Stimulated activated CD4-positive, alpha-beta T cell treated with anti-CD3 and anti-CD28 coated beads, Interleukin-15, amount 100 ng/mL, for 24 hours (primary cell): ENCODE measurements around the gene SLIT2.

ENCODE experiments used
- DNase-seq: peaks from one replicate; pipeline ENCODE4 v3.0.0-alpha.2; 2020

SLIT2 gene

DNA sequence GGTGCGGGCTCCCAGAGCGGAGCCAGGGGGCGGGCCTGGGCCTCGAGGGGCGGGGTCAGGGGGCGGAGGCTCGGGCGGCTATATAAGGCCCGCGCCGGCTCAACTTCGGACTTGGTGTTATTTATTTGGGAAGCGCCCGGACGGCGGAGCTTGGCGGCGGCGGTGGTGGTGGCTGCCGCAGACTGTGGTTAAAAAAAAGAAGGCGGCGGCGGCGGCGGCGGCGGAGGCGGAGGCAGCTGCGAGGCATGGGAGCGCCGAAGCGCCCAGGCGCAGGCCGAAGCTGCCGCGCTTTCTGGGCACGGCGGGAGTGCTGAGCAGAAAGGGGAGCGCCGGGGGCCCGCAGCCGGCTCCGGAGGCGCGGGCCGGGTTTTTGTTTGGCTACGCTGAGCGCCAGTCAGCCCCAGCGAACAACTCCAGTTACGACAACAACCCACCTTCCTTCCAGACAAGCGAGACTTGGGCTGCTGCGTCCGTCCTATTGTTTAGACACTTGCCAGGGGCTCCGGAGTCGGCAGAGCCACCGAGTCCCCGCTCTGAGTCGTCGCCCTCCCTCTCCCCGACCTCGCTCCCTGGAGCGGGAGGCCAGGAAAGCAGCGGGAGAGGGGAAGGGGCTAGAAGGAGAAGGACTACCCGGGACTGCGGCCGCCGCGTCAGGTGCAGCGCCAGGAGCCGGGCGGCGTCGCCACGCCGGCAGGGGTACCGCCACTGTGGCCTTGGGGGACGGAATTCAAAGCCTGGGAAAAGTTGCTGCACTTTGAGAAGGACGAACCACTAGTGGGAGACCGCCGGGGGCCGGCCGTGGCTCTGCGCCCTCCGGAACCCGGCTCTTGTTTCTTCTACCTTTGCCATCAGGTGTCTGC lies at the start of gene SLIT2:
Gene SLIT2, plus strand, starts transcription at position 110 of the 860 bp plus-strand sequence. CDS start 1,911 bp downstream, outside the sequence.
- peak; percentile 46 for DNase-seq

GRCh38 chr4:20203508-20203907 lies 48.2 kb upstream of the SLIT2 start:
- DNase-seq = no peak

DNA sequence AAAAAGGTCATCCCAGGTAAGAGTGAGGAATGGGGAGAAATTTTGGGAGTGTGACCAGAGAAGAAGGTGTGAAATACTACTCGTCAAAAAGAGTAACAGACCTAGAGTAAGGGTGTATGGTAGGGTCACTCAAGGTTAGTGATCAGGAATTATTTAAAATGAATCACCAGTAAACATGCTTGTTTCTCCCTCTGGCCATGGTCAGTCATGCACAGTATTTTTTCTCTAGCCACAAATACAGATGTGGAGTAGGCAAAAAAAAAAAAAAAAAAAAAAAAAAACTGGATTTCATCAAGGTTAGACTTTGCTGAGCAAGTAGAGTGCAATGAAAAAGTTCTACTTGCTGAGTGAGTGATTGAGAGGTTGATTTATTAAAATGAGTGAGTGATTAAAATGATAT lies 34.2 kb upstream of the SLIT2 start:
- DNase-seq = no peak

- no peak for DNase-seq
Observed at GRCh38 chr4:20217951-20218350, 33.8 kb upstream of the SLIT2 start.

- no peak for DNase-seq
Observed at GRCh38 chr4:20219521-20219920, 32.2 kb upstream of the SLIT2 start.

DNA sequence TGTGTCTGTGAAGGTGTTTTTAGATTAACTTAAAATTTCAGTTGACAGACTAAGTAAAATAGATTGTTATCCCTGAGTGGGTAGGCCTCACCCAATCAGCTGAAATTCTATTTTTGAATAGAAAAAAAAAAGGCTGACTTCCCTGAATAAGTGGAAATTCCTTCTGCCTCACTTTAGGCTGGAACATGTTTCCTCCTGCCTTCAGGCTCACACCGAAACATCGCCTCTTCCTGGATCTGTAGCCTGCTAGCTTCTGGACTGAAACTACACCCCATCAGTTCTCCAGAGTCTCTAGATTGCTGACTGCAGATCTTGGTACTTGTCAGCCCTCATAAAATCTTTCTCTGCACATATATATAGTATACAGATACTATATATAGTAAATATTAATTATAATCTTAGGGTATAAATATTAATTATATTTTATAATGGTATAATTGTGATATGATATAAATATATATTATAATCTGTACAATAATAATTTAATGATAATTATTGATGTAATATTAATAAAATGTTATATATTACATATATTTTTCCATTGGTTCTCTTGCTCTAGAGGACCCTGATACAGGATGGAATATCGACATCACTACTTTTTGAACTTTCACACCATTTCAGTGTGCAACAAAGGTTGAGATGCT lies 13.7 kb upstream of the SLIT2 start:
- DNase-seq = no peak

- no peak for DNase-seq
Observed at GRCh38 chr4:20248155-20248558, 3.5 kb upstream of the SLIT2 start.

DNA sequence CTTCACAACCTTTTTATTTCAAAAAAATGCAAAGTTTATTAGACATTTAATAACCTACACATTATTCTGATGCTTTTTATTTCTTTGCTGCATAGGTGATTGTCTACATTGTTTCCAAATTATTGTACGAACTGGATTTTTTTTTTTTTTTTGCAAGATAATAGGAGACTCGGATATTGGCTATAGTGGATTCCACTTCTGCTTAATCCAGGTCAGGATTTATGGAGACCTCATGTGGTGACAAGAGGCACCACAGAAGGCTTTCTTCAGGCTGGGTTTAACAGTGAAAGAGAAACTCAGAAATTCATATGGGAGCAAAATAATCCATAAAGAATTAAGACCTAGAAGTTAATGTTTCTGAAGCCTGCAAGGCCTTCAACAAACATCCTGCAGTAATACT lies 2.4 kb upstream of the SLIT2 start:
- no peak for DNase-seq

DNA sequence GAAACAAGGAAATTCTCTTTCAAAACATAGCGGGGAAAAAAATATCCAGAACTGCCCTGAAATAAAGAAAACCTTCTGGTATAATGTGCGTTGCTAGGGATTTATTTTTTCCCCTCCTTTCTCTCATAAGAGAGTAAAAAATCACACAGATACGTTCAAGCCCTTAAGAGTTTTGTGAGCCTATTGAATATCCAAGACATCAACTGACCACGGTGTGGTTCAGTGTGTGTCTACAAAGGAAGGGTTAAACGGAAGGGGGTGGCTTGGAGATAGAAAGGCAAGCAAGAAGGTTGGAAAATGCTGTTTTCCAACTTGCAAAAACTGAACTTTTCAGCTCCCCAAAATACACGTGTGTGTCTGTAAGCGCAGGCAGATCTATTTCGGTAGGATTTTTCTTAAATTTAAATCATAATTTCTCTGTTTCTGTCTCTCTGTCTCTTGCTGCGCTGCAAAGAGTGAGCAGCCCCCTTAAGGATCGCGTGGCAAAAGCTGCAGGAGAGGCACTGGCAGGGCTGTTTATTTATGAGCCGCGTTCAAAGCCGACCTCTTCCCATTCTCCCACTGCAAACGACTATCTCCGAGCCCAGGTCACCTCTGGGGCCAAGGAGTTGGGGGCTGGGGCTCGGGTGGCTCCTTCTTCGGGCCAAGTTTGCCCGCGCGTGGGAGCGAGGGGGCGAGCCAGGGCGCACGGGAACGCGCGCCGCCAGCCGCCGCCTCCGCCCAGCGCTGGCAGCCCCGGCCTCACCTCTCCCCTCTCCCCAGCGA lies 492 bp upstream of the SLIT2 start:
- no peak for DNase-seq

GRCh38 chr4:20252656-20253282 lies 1.1 kb downstream of the SLIT2 start:
- peak; percentile 4 for DNase-seq

- DNase-seq = no peak
Observed at GRCh38 chr4:20253283-20253734, 1.6 kb downstream of the SLIT2 start.

DNA sequence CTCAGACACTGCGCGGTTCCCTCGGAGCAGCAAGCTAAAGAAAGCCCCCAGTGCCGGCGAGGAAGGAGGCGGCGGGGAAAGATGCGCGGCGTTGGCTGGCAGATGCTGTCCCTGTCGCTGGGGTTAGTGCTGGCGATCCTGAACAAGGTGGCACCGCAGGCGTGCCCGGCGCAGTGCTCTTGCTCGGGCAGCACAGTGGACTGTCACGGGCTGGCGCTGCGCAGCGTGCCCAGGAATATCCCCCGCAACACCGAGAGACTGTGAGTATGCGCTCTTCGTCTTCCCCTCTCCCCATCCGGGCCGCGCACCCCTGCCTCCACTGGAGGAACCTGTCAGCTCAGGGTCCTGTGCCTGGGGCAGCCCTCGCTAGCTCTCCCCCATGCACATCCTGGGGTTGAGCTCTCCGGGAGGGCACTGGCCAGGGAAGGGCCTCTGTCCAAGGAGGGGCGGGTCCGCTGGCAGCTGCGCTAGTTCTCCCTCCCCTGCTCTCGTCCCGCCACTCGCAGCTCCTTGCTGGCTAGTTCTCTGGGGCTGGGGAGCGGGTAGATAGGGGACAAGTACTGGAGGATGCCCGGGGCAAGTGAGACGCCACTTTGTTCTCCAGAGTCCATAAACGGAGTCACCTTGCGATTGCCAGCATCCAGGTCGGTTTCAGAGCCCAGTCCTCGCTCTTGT lies 2.2 kb downstream of the SLIT2 start:
- peak; percentile 2 for DNase-seq

DNA sequence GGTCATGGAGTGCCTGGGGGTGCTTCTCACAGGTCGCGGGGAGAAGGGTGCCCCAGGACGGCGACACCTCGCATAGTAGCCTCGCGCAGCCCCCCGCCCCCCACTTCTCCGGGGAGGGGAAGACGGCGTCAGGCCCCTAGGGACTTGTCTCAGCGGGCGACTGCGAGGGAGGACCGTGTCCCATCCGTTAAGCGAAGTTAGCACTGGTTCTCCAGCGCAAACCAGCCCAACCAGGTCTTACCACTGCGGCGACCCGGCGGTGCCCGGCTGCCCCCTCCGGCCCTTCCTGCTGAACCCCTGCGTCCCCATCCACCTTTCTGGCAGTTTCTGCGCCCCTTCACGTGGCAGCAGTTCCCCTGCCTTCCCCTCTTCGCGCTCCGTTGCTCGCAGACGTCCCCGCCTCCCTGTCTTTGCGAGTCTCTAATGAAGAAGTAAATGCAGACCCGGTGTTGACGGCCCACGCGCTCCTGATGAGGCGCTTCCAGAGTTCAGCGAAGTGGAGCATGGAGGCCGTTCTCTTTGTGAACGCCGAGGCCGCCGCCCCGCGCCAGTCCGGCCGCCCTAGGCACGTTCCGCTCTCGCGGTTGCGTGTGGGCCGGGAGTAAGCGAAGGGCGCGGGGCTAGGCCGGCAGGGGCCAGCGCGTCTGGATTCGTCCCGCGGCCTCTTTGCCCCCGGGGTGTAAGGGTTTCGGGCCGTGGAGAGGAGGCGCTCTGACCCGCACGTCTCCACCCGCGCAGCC lies 3.0 kb downstream of the SLIT2 start:
- peak; percentile 1 for DNase-seq

GRCh38 chr4:20255251-20255586 lies 3.5 kb downstream of the SLIT2 start:
- no peak for DNase-seq

- DNase-seq = no peak
Observed at GRCh38 chr4:20255823-20256222, 4.1 kb downstream of the SLIT2 start.

DNA sequence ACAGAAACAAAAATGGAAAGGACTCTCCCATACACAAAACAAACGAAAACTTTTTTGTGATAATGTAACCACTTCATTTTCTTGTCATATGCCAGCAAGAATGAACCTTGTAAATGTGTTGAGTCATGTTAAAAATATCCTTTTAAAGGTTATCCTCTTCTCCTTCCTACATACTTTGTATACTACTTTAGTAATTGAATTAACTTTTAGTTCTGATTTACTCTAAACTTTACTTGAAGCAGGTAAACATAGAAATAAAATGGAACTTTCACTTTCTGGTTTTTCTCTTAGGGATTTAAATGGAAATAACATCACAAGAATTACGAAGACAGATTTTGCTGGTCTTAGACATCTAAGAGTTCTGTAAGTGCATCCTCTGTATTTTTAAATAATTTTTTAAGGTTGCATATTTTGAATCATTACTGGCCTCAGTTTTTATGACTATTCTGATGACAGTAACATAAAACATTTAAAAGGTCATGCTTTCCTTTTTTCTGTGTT lies 4.7 kb downstream of the SLIT2 start:
- DNase-seq = no peak

- no peak for DNase-seq
Observed at GRCh38 chr4:20259707-20260106, 8.0 kb downstream of the SLIT2 start.

- DNase-seq = no peak
Observed at GRCh38 chr4:20260821-20261220, 9.1 kb downstream of the SLIT2 start.

- DNase-seq = no peak
Observed at GRCh38 chr4:20262221-20262620, 10.5 kb downstream of the SLIT2 start.

DNA sequence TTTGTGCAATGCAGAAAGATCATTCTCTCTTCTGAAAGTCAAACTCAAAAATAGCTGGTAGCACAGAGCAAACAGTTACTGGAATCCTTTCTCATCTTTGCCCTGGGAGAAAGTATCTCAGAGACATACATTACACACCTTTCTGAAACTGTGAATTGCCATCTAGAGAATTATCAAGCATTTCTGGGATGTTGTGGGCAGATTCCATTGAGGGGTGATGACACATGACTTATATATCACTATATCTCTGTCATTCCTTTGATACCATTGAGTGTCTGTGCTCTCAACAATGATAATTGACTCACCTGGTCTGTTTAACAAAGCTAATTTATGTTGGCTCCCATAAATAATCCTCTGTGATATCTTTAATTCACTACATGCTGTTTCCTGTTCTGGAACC lies 13.0 kb downstream of the SLIT2 start:
- DNase-seq = no peak

- DNase-seq = no peak
Observed at GRCh38 chr4:20265726-20266125, 14.0 kb downstream of the SLIT2 start.
